LNCAP (cell line): ENCODE results near the gene PPP2R2D.

ENCODE experiments used
- TF ChIP-seq, protein P1 (sequence below): fragments of 450-650 bp; IDR thresholded peaks from 2 replicates; pipeline ENCODE4 v1.5.1; 2017; ENCODE audit warnings: mild to moderate bottlenecking

The PPP2R2D gene

DNA sequence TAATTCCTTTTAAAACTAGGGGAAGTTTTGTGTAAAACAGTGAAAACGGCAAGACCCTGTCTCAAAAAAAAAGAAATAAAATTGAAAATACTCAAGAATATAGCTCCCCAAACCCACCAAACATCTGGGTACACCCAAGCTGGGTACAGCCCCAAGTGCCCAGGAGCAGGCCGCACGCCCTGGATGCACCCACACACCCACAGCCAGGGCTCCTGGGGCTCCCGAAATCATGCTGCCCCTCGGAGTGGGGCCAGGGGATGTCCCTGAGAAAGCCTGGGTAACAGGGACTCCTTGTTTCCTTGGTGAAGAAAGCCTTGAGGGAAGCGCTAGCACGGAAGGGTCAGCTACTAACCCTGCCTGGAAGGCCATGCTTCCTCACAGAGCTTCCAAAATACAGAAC, 70.8 kb downstream of the PPP2R2D start:
- TF ChIP-seq, protein P1, sequence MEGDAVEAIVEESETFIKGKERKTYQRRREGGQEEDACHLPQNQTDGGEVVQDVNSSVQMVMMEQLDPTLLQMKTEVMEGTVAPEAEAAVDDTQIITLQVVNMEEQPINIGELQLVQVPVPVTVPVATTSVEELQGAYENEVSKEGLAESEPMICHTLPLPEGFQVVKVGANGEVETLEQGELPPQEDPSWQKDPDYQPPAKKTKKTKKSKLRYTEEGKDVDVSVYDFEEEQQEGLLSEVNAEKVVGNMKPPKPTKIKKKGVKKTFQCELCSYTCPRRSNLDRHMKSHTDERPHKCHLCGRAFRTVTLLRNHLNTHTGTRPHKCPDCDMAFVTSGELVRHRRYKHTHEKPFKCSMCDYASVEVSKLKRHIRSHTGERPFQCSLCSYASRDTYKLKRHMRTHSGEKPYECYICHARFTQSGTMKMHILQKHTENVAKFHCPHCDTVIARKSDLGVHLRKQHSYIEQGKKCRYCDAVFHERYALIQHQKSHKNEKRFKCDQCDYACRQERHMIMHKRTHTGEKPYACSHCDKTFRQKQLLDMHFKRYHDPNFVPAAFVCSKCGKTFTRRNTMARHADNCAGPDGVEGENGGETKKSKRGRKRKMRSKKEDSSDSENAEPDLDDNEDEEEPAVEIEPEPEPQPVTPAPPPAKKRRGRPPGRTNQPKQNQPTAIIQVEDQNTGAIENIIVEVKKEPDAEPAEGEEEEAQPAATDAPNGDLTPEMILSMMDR = no peak

- TF ChIP-seq, protein P1 = no peak
Observed at GRCh38 chr10:131972474-131973071, 71.8 kb downstream of the PPP2R2D start.

DNA sequence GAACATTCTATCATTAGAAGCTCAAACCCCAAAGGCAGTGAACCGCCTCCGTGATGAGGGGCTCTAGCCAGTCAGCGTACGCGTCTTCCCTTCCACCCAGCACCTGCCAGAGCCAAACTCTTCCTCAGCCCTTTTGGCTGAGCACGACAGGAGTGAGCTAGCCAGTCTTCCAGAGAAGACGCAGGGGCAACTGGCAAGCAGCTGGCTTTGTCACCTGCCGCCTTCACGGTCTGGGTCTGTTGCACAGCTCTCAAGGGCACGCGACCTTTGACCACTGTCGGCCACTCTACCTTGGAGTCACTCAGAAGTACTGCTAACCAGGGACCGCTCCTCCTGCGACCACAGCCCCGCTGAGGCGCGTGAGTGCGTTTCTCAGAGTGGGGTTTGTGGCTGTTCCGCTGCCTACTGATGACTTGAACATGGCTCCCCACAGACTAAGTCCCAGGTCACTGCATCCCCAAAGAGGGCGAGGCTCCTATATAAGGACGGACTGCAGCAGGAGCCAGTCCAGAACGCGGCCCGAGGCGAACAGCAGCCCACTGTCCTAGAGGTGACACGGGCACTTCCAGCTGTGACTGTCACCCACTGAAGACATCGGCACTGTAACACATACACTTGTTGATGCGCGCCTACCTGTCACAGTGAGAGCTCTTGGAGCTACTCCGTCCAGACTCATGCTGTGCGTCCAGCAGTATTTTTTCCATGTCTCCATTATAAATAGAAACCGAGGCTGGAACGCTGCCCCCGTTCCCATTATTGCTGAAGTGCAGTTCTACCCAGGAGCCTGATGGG, 72.5 kb downstream of the PPP2R2D start:
- TF ChIP-seq, protein P1 = no peak

DNA sequence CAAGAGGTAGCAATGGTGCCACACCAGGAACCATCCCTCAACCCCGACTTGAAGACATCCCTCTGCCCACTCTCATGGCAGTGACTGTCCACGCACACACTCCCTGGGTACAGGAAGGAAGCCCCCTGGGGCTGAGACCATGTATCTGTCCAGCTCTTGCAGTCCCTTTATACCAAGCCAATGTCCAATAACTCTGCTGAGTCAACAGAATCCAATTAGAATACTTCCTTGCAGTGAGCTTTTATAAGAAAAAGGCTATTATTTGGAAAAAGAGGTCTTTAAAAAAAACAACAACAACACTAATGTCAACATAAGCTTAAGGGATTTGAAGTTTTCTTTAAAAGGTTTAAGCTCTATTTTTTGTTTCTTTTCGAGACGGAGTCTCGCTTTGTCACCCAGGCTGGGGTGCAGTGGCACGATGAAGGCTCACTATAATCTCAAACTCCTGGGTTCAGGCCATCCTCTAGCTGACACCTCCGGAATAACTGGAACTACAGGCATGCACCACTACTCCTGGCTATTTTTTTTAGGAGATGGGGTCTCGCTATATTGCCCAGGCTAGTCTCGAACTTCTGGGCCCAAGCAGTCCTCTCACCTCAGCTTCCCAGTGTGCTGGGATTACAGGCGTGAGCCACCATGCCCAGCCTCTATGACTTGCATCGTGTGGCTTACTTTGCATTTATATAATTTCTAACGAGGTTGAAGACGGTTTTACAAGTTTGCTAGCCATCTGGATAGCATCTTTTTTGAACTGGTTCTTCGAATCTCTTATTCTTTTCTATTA, 73.4 kb downstream of the PPP2R2D start:
- TF ChIP-seq, protein P1 = no peak

DNA sequence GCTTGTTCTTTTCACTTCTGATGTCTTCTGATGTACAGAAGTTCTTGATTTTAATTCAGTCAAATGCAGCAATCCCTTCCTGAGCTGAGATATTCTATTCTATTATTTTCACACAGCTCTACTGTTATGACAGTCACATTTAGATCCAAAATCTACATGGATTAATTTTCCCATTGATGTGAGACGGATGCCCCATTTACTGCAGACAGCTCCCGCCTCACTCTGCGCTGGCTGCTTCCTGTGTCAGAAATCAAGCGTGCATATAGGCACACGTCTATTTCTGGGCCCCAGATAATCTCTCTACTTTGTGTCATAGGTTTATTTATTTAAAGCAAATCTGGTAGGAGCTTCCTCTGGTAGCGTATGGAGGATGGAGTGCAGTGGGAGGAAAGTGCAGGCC, 74.2 kb downstream of the PPP2R2D start:
- TF ChIP-seq, protein P1 = no peak

- TF ChIP-seq, protein P1 = no peak
Observed at GRCh38 chr10:131975796-131976195, 75.0 kb downstream of the PPP2R2D start.

- TF ChIP-seq, protein P1 = no peak
Observed at GRCh38 chr10:131977323-131978096, 76.7 kb downstream of the PPP2R2D start.
